Fibroblast of skin of back (primary cell): ENCODE data around the gene POLR2J3.

Experiments
- DNase-seq: peaks from one replicate; pipeline ENCODE4 v3.0.0-alpha.2; 2013

Gene POLR2J3

GRCh38 chr7:102517550-102518147 lies 54.7 kb downstream of the POLR2J3 start, which contains the start of gene RASA4B:
TSS of gene RASA4B (minus strand) at chr7:102517777. CDS start at chr7:102517710, 67 bp downstream.
- peak; percentile 17 for DNase-seq
